GM12891 (cell line): ENCODE measurements around the gene USP6NL.

Source experiments
- POLR2A ChIP-seq: IDR thresholded peaks from 2 replicates; pipeline ENCODE4 v1.6.1; 2011; ENCODE audit warnings: low read depth, low read length, control low read depth
- POLR2AphosphoS5 ChIP-seq: IDR thresholded peaks from 2 replicates; pipeline ENCODE4 v1.6.1; 2011; ENCODE audit warnings: low read depth, low read length, control low read depth

DNA sequence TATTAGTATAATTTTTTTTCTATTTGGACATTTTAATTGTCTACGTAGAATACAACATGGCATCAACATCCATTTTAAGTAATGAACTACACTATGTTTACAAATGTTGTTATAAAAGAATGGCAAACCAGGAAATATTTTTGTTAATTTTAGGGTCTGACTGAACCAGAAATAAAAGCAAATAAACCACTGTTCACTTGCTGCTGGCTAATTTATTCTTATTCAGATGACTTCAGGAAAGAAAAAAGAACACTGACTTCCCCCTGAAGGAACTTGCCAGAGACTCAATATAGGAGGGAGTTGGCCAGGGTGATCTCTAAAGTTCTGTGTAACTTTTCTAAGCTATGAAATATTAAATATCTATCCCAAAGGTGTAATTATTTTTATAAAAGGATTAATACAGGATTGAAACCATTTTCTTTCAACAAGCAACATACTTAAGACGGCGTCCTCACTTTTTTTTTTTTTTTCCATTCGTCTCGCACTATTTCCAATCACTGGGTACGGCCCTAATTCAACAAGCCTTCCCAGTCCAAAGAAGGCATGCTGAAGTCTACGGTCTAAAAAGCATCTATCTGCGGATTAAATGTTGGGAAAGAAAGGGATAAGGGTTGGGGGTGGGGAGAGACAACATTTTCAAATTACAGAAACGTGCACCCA, 1.2 kb downstream of the USP6NL start:
- no peak; the same call in 1 of the 2 replicates for TF ChIP-seq POLR2A
- TF ChIP-seq POLR2AphosphoS5 = no peak
